Endothelial cell (in vitro differentiated cells): ENCODE results near the gene ARL11. TPM values are rescaled to one million over a fixed set of nuclear protein-coding genes. Genes with fewer than 3 reads are reported as not detected.
"Not testable (repeated sequence)": the region's sequence is repeated elsewhere in the genome, so short reads cannot be mapped to it uniquely, and the experiment has no call there.

Experiments used
- DNase-seq: peaks from one replicate; pipeline ENCODE4 v3.0.0; 2021; ENCODE audit warnings: low spot score
- H3K27ac Mint-ChIP-seq: one replicate; pipeline ENCODE4 v1.8.0; 2021; ENCODE audit warnings: mixed read lengths, inconsistent platforms; ENCODE audit not compliant: unreplicated experiment
- H3K27me3 Mint-ChIP-seq: one replicate; pipeline ENCODE4 v1.8.0; 2021; ENCODE audit warnings: mild to moderate bottlenecking, moderate library complexity, mixed read lengths, inconsistent platforms; ENCODE audit not compliant: unreplicated experiment
- H3K36me3 Mint-ChIP-seq: one replicate; pipeline ENCODE4 v1.8.0; 2021; ENCODE audit warnings: mild to moderate bottlenecking, low read depth, mixed read lengths, inconsistent platforms; ENCODE audit not compliant: unreplicated experiment
- H3K4me1 Mint-ChIP-seq: one replicate; pipeline ENCODE4 v1.8.0; 2021; ENCODE audit warnings: mild to moderate bottlenecking, mixed read lengths, inconsistent platforms; ENCODE audit not compliant: unreplicated experiment
- H3K4me3 Mint-ChIP-seq: one replicate; pipeline ENCODE4 v1.8.0; 2021; ENCODE audit warnings: mild to moderate bottlenecking, mixed read lengths, inconsistent platforms; ENCODE audit not compliant: unreplicated experiment
- H3K9me3 Mint-ChIP-seq: one replicate; pipeline ENCODE4 v1.8.0; 2021; ENCODE audit warnings: mixed read lengths, inconsistent platforms; ENCODE audit not compliant: unreplicated experiment
- CTCF ChIP-seq: fragments of 200-600 bp; sonication (generic); IDR thresholded peaks from one replicate; pipeline ENCODE4 v1.5.0; 2021; ENCODE audit warnings: antibody characterized with exemption; ENCODE audit not compliant: unreplicated experiment
- total RNA-seq: library from RNA; stranded (reverse); fragmentation: NEBNext Ultra II Directional; extraction: Animal tissue kit (Norgen Biotek cat#: 25700); gene quantifications from one replicate; pipeline ENCODE4 v1.2.1, GENCODE V29; 2021; ENCODE audit not compliant: unreplicated experiment

The ARL11 gene
- total RNA-seq, 1 donor from 2014 or later = 1.4 TPM

GRCh38 chr13:49606747-49607648 lies 21.3 kb upstream of the ARL11 start:
- DNase-seq = peak; percentile 70
- H3K4me1 Mint-ChIP-seq = peaks cover 15% of the 10 kb centered on the region
- no peaks in the 10 kb centered on the region for H3K9me3 Mint-ChIP-seq
- no peaks in the 10 kb centered on the region for H3K36me3 Mint-ChIP-seq
- peak overlapping the region; percentile 50 for H3K27ac Mint-ChIP-seq
- no peak for TF ChIP-seq CTCF
- peak overlapping the region; percentile 57 for H3K4me3 Mint-ChIP-seq
- H3K27me3 Mint-ChIP-seq = no peaks in the 10 kb centered on the region

- H3K36me3 Mint-ChIP-seq = no peaks in the 10 kb centered on the region
- no peaks in the 10 kb centered on the region for H3K9me3 Mint-ChIP-seq
- H3K4me3 Mint-ChIP-seq = no peak overlapping the region
- H3K27ac Mint-ChIP-seq = no peak overlapping the region
- no peak for TF ChIP-seq CTCF
- no peak for DNase-seq
- no peaks in the 10 kb centered on the region for H3K27me3 Mint-ChIP-seq
- H3K4me1 Mint-ChIP-seq = peaks cover 15% of the 10 kb centered on the region
Observed at GRCh38 chr13:49607761-49608160, 20.5 kb upstream of the ARL11 start.

DNA sequence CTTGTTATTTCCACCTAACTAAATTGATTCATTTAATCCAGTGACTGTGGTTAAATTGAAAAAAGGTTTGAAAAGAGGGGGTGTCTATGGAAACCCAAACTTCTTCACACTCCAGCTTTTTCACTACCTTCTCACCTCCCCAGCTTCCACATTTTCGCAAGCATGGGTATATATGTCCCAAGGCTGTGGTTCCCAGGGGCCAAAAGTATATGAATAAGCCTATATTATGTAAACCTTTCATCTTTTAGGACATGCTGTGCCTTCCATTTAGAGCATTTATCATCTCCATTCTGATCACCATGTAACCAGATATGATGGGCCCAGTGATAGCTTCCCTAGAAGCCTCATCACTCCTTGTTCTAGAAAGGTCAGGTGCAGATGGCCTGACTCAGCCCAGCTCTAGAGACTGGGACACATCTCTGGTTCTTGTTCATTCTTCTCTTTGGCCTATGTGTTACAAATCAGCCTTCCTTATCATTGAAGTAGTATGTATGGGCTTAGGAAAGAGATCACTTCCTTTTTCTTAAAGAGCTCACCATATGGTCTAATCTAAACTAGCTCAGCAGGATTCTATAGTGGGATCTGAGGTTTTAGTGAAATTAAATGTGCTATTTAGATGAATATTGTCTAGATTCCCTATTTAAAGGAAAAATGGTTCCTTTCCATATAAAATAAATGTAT lies 19.5 kb upstream of the ARL11 start:
- Mint-ChIP-seq H3K4me3 (no peak overlapping the region), H3K36me3 (no peaks in the 10 kb centered on the region), H3K27ac (peak overlapping the region; percentile 25), H3K27me3 (no peaks in the 10 kb centered on the region), H3K4me1 (peaks cover 13% of the 10 kb centered on the region), H3K9me3 (no peaks in the 10 kb centered on the region)
- no peak for TF ChIP-seq CTCF
- no peak for DNase-seq

DNA sequence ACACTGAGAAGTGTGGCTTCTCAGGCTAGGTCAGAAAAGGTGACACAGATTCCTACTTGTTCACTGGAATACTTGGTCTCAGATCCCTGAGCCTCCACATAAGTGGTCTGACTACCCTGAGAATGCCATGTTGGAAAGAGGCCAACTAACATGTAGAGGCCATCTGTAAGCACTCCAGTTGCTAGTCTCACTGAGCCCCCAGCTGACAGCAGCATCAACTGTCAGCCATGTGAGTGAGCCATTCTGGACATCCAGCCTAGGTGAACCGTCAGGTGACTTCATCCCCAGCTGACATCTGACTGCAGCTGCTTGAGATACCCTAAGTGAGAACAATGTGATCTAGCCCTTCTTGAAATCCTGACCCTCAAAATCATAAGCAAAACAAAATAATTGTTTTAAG lies 18.1 kb upstream of the ARL11 start:
- Mint-ChIP-seq H3K27me3 (no peaks in the 10 kb centered on the region), H3K4me1 (peaks cover 9% of the 10 kb centered on the region), H3K27ac (no peak overlapping the region), H3K4me3 (no peak overlapping the region), H3K36me3 (no peaks in the 10 kb centered on the region), H3K9me3 (no peaks in the 10 kb centered on the region)
- TF ChIP-seq CTCF = no peak
- no peak for DNase-seq

DNA sequence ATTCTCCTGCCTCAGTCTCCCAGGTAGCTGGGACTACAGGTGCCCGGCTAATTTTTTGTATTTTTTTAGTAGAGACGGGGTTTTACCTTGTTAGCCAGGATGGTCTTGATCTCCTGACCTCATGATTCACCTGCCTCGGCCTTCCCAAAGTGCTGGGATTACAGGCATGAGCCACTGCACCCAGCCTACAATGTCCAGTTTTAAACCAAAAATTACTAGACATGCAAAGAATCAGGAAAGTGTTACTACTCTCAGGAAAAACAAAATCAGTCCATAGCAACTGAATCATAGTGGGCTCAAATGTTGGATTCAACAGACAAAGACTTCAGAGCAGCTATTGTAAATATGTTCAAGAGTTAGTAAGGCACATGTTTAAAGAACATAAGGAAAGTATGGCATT lies 16.3 kb upstream of the ARL11 start:
- H3K27me3 Mint-ChIP-seq, H3K36me3 Mint-ChIP-seq, H3K9me3 Mint-ChIP-seq, DNase-seq, H3K4me3 Mint-ChIP-seq, H3K27ac Mint-ChIP-seq: not testable (repeated sequence)
- peaks cover 26% of the 10 kb centered on the region for H3K4me1 Mint-ChIP-seq
